Thoracic aorta (tissue), 2 donors: Measurements from ENCODE around the gene ALK. TPM values are rescaled to one million over a fixed set of nuclear protein-coding genes. Genes with fewer than 3 reads are reported as not detected.

ENCODE experiments used
- ATAC-seq: fragments of 150-250 bp; one replicate; pipeline ENCODE4 v1.8.0; 2017; ENCODE audit warnings: low read depth; ENCODE audit not compliant: insufficient number of reproducible peaks, low FRiP score
- DNase-seq: peaks from one replicate; pipeline ENCODE4 v3.0.0-alpha.2; 2020; ENCODE audit warnings: low spot score
- H3K27ac ChIP-seq, 2 donors: fragments of 200-600 bp; sonication (generic); 1 replicate in 1 of 2; 2 replicates in 1 of 2; pipeline ENCODE4 v1.5.1; 2016; ENCODE audit warnings: mild to moderate bottlenecking in 2 of 2, moderate library complexity in 2 of 2
- H3K27me3 ChIP-seq: fragments of 200-600 bp; sonication (generic); replicated peaks from 2 replicates; pipeline ENCODE4 v1.6.0; 2016; ENCODE audit warnings: mild to moderate bottlenecking; ENCODE audit not compliant: insufficient read depth
- H3K36me3 ChIP-seq: fragments of 200-600 bp; sonication (generic); one replicate; pipeline ENCODE4 v1.5.1; 2016
- H3K4me1 ChIP-seq, 2 donors: fragments of 200-600 bp; sonication (generic); 1 replicate in 1 of 2; 2 replicates in 1 of 2; pipeline versions ENCODE4 v1.5.1 to v1.6.0; 2016; ENCODE audit warnings: low read depth in 2 of 2, mild to moderate bottlenecking in 1 of 2; ENCODE audit not compliant: control insufficient read depth in 1 of 2
- H3K4me3 ChIP-seq: fragments of 200-600 bp; sonication (generic); 2 replicates; pipeline ENCODE4 v1.5.1; 2016; ENCODE audit warnings: mild to moderate bottlenecking
- H3K9me3 ChIP-seq: fragments of 200-600 bp; sonication (generic); 2 replicates; pipeline ENCODE4 v1.5.1; 2016
- CTCF ChIP-seq: fragments of 200-600 bp; sonication (generic); IDR thresholded peaks from one replicate; pipeline ENCODE4 v1.5.1; 2019; ENCODE audit warnings: antibody characterized with exemption
- total RNA-seq, 2 donors: library from RNA; depleted of rRNA; stranded (reverse); fragments of >200 nt; gene quantifications; one replicate each; pipeline versions ENCODE4 v1.1.0 to v1.2.3, GENCODE V29; 2016

Gene ALK
- total RNA-seq, 2 donors from 2014 or later, result 2.0 TPM; not detected in 1

GRCh38 chr2:29397713-29398112 is 523.7 kb downstream of the ALK start:
- no peak overlapping the region for H3K4me3 ChIP-seq
- H3K36me3 ChIP-seq, result no peaks in the 10 kb centered on the region
- H3K27ac ChIP-seq, result no peak overlapping the region
- DNase-seq (no peak), ATAC-seq (no peak)
- no peak for TF ChIP-seq CTCF
- H3K4me1 ChIP-seq, result no peaks in the 10 kb centered on the region
- H3K27me3 ChIP-seq, result no peaks in the 10 kb centered on the region
- H3K9me3 ChIP-seq, result no peaks in the 10 kb centered on the region

GRCh38 chr2:29397039-29397438 is 524.3 kb downstream of the ALK start:
- H3K27ac ChIP-seq, result no peak overlapping the region
- no peak for TF ChIP-seq CTCF
- ATAC-seq (no peak), DNase-seq (no peak)
- no peaks in the 10 kb centered on the region for H3K9me3 ChIP-seq
- H3K4me3 ChIP-seq, result no peak overlapping the region
- H3K27me3 ChIP-seq, result no peaks in the 10 kb centered on the region
- H3K4me1 ChIP-seq, result no peaks in the 10 kb centered on the region
- no peaks in the 10 kb centered on the region for H3K36me3 ChIP-seq

GRCh38 chr2:29394981-29395350 is 526.4 kb downstream of the ALK start:
- H3K9me3 ChIP-seq, result no peaks in the 10 kb centered on the region
- no peaks in the 10 kb centered on the region for H3K4me1 ChIP-seq
- no peaks in the 10 kb centered on the region for H3K27me3 ChIP-seq
- ATAC-seq (no peak), DNase-seq (no peak)
- H3K4me3 ChIP-seq, result no peak overlapping the region
- no peak for TF ChIP-seq CTCF
- H3K27ac ChIP-seq, result no peak overlapping the region
- no peaks in the 10 kb centered on the region for H3K36me3 ChIP-seq

- H3K36me3 ChIP-seq, result no peaks in the 10 kb centered on the region
- DNase-seq (no peak), ATAC-seq (no peak)
- no peaks in the 10 kb centered on the region for H3K4me1 ChIP-seq
- H3K27me3 ChIP-seq, result no peaks in the 10 kb centered on the region
- TF ChIP-seq CTCF, result no peak
- H3K27ac ChIP-seq, result no peak overlapping the region
- H3K9me3 ChIP-seq, result no peaks in the 10 kb centered on the region
- no peak overlapping the region for H3K4me3 ChIP-seq
Measured at GRCh38 chr2:29394311-29394980, 526.9 kb downstream of the ALK start.

GRCh38 chr2:29393676-29394075 is 527.7 kb downstream of the ALK start:
- TF ChIP-seq CTCF, result no peak
- Histone ChIP-seq H3K36me3 (no peaks in the 10 kb centered on the region), H3K27ac (no peak overlapping the region), H3K4me3 (no peak overlapping the region), H3K27me3 (no peaks in the 10 kb centered on the region), H3K4me1 (no peaks in the 10 kb centered on the region), H3K9me3 (no peaks in the 10 kb centered on the region)
- DNase-seq, result no peak
- ATAC-seq, result no peak
